Right renal pelvis (tissue), 4 donors: ENCODE results near the gene AXIN2. TPM values are rescaled to one million over a fixed set of nuclear protein-coding genes. Genes with fewer than 3 reads are reported as not detected.
A peak's percentile ranks its signal among the peaks of the same experiment; 100 is the strongest.
"Not testable (repeated sequence)": the region's sequence is repeated elsewhere in the genome, so short reads cannot be mapped to it uniquely, and the experiment has no call there.

ENCODE experiments used
- DNase-seq, 4 donors: peaks; one replicate each; pipeline ENCODE4 v3.0.0-alpha.2; 2013; ENCODE audit warnings: low read depth in 4 of 4, low spot score in 3 of 4, missing footprints in 1 of 4
- polyA plus RNA-seq, 4 donors: library from polyadenylated mRNA; unstranded; fragments of 120-200 nt; gene quantifications; one replicate each; pipeline ENCODE4 v1.2.1, GENCODE V29; 2013; ENCODE audit not compliant: insufficient read length in 4 of 4

Gene AXIN2
- polyA plus RNA-seq, 4 donors, result 21.5 to 23.8 (median 22.5) TPM

- no peak for DNase-seq
Observed at GRCh38 chr17:65538675-65539529, 22.5 kb downstream of the AXIN2 start.

GRCh38 chr17:65537845-65538674 lies 23.4 kb downstream of the AXIN2 start:
- no peak for DNase-seq

- DNase-seq, result no peak
Observed at GRCh38 chr17:65537343-65537844, 24.1 kb downstream of the AXIN2 start.

GRCh38 chr17:65536573-65537342 lies 24.7 kb downstream of the AXIN2 start:
- no peak for DNase-seq

- DNase-seq, result no peak
Observed at GRCh38 chr17:65535777-65536572, 25.5 kb downstream of the AXIN2 start.

GRCh38 chr17:65533852-65534457 lies 27.5 kb downstream of the AXIN2 start:
- DNase-seq, result no peak

- DNase-seq, result no peak
Observed at GRCh38 chr17:65533056-65533745, 28.2 kb downstream of the AXIN2 start.

- no peak for DNase-seq
Observed at GRCh38 chr17:65532101-65532890, 29.2 kb downstream of the AXIN2 start.

- peak; percentile 73 to 83 (median 74) for DNase-seq
Observed at GRCh38 chr17:65531256-65532100, 30.0 kb downstream of the AXIN2 start.

GRCh38 chr17:65530523-65531255 lies 30.8 kb downstream of the AXIN2 start:
- peak in 1 of 4 donors; percentile 74 for DNase-seq

GRCh38 chr17:65529761-65530522 lies 31.5 kb downstream of the AXIN2 start:
- DNase-seq, result no peak

- no peak for DNase-seq
Observed at GRCh38 chr17:65529040-65529633, 32.3 kb downstream of the AXIN2 start.

GRCh38 chr17:65527857-65528591 lies 33.4 kb downstream of the AXIN2 start:
- no peak for DNase-seq

GRCh38 chr17:65527381-65527780 lies 34.1 kb downstream of the AXIN2 start:
- no peak for DNase-seq

GRCh38 chr17:65526854-65527253 lies 34.6 kb downstream of the AXIN2 start:
- not testable (repeated sequence) for DNase-seq
